ENCODE data around the gene HRG. TPM values are rescaled to one million over a fixed set of nuclear protein-coding genes. Genes with fewer than 3 reads are reported as not detected.
A peak's percentile ranks its signal among the peaks of the same experiment; 100 is the strongest.

HRG gene, protein sequence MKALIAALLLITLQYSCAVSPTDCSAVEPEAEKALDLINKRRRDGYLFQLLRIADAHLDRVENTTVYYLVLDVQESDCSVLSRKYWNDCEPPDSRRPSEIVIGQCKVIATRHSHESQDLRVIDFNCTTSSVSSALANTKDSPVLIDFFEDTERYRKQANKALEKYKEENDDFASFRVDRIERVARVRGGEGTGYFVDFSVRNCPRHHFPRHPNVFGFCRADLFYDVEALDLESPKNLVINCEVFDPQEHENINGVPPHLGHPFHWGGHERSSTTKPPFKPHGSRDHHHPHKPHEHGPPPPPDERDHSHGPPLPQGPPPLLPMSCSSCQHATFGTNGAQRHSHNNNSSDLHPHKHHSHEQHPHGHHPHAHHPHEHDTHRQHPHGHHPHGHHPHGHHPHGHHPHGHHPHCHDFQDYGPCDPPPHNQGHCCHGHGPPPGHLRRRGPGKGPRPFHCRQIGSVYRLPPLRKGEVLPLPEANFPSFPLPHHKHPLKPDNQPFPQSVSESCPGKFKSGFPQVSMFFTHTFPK
- total RNA-seq = not detected
- long read RNA-seq = 0 reads

DNA sequence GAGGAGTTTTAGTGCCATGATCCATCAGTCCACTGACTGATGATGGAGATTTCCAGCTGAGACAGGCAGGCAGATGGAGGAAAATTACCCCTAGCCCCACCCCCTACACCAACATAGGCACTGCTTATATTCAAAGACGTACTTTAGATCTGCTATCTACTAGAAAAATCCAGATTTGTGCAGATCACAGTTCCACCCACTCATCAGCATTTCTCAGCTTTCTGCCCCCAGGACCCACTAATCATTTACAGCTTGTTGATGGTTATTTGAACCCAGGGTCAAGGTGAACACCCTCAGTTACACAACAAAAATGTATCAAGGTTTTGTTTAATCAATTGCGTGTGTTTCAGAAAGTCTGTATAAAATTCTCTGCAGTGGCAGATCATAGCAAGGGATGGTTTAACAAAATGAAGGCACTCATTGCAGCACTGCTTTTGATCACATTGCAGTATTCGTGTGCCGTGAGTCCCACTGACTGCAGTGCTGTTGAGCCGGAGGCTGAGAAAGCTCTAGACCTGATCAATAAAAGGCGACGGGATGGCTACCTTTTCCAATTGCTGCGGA is at the start of gene HRG:
TSS of gene HRG (plus strand) at position 390 of the 564 bp plus-strand sequence. CDS start at position 408, 18 bp downstream.
- H3K27ac ChIP-seq = no peak within 1 kb of the TSS
- H3K4me1 ChIP-seq = no peaks in the 10 kb centered on the region
- H3K9me3 ChIP-seq = no peaks in the 10 kb centered on the region
- TF ChIP-seq, protein P1, sequence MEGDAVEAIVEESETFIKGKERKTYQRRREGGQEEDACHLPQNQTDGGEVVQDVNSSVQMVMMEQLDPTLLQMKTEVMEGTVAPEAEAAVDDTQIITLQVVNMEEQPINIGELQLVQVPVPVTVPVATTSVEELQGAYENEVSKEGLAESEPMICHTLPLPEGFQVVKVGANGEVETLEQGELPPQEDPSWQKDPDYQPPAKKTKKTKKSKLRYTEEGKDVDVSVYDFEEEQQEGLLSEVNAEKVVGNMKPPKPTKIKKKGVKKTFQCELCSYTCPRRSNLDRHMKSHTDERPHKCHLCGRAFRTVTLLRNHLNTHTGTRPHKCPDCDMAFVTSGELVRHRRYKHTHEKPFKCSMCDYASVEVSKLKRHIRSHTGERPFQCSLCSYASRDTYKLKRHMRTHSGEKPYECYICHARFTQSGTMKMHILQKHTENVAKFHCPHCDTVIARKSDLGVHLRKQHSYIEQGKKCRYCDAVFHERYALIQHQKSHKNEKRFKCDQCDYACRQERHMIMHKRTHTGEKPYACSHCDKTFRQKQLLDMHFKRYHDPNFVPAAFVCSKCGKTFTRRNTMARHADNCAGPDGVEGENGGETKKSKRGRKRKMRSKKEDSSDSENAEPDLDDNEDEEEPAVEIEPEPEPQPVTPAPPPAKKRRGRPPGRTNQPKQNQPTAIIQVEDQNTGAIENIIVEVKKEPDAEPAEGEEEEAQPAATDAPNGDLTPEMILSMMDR (IDR thresholded peaks at IDR 0.05) = no peak
- ATAC-seq (no peak), DNase-seq (no peak)
- H3K4me3 ChIP-seq = no peak within 1 kb of the TSS
- intact Hi-C loops (cut with DNase I) = no loop called here
- no peaks in the 10 kb centered on the region for H3K36me3 ChIP-seq
- peaks cover 7% of the 10 kb centered on the region for H3K27me3 ChIP-seq

DNA sequence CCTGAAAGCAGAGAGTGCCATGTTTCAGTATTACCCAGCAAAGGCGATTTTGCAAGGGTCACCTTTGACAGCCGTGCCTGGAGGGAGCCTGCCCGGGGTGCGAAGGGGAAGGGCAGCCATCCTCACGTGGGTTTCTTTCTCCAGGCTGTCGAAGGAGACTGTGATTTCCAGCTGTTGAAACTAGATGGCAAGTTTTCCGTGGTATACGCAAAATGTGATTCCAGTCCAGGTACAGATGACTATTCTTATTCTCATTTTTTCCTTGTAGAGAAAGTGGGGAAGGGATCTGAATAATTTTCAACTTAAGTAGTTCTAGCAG is 49.6 kb upstream of the HRG start:
- no peaks in the 10 kb centered on the region for H3K36me3 ChIP-seq
- no peaks in the 10 kb centered on the region for H3K9me3 ChIP-seq
- H3K4me1 ChIP-seq = no peaks in the 10 kb centered on the region
- H3K27me3 ChIP-seq = peaks cover 22% of the 10 kb centered on the region
- intact Hi-C loops (cut with DNase I) = no loop called here
- H3K27ac ChIP-seq = no peak overlapping the region
- no peak overlapping the region for H3K4me3 ChIP-seq
- no peak for DNase-seq
- TF ChIP-seq, protein P1 (IDR thresholded peaks at IDR 0.05) = no peak
- ATAC-seq = no peak

DNA sequence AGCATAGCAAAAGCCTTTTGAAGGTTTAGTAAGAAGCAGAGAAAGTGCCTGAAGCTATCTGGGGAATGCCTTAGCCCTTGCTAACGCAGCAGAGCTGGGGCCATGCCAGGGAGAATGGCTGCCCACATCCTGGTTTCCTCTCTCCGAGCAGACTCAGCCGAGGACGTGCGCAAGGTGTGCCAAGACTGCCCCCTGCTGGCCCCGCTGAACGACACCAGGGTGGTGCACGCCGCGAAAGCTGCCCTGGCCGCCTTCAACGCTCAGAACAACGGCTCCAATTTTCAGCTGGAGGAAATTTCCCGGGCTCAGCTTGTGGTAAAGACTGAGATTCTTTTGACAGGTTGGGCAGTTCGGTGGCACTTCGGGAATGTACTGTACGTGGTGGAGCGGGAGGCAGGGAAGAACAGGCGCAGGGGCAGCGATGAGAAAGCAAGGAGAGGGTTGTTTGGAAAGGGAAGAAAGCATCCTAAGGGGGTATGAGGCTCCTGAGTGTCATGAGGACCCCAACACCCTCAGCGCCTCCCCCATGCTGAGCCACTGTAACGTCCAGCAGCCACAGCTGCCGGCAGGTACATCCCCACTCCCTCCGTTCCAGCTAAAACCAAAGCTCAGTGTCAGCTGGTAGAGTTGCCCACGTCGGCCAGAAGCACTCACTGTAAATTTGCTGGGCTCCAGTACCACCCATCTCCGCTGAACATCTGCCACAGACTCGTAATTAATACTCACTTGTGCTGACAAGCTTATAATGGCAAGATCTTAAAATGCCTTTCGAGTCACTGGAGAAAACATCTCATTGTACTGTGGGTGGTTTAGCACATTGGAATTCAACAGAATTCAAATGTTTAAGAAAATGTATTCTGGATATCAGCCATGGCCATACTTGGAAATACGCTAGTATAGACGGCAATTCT is 48.5 kb upstream of the HRG start:
- peak; percentile 94 for DNase-seq
- Histone ChIP-seq H3K9me3 (no peaks in the 10 kb centered on the region), H3K36me3 (no peaks in the 10 kb centered on the region), H3K27ac (no peak overlapping the region), H3K4me1 (no peaks in the 10 kb centered on the region), H3K4me3 (no peak overlapping the region), H3K27me3 (peaks cover 22% of the 10 kb centered on the region)
- TF ChIP-seq, protein P1 (IDR thresholded peaks at IDR 0.05) = peak; percentile 87
- intact Hi-C loops (cut with DNase I) = no loop called here
- peak; percentile 98 for ATAC-seq

DNA sequence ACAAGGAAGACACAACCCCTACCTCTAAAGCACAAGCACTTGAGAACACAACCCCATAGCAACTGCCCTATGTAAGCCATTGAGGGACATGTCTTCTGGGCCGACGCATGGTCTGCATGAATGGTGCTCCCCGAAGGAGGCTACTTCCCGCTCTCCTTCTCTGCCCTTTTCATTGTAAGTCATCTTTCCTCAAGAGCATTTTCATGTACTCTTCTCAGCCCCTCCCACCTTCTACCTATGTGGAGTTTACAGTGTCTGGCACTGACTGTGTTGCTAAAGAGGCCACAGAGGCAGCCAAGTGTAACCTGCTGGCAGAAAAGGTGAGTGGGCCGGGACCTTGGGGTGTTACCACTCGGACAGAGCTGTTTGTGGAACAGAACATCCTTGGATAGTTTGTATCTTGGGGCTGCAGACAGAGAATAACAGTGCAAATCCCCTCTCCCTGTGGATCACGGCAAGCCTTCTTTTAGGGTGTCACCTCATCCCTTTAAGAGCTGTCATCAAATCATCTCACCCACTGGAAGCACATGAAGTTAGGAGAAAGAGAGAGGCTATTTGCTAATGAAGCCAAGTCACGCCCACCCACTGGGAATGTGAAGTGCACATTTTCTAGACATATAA is 47.4 kb upstream of the HRG start:
- Histone ChIP-seq H3K9me3 (no peaks in the 10 kb centered on the region), H3K36me3 (no peaks in the 10 kb centered on the region), H3K27ac (no peak overlapping the region), H3K27me3 (peaks cover 23% of the 10 kb centered on the region), H3K4me3 (no peak overlapping the region), H3K4me1 (no peaks in the 10 kb centered on the region)
- no peak for ATAC-seq
- no peak for DNase-seq
- intact Hi-C loops (cut with DNase I) = no loop called here
- TF ChIP-seq, protein P1 (IDR thresholded peaks at IDR 0.05) = no peak

DNA sequence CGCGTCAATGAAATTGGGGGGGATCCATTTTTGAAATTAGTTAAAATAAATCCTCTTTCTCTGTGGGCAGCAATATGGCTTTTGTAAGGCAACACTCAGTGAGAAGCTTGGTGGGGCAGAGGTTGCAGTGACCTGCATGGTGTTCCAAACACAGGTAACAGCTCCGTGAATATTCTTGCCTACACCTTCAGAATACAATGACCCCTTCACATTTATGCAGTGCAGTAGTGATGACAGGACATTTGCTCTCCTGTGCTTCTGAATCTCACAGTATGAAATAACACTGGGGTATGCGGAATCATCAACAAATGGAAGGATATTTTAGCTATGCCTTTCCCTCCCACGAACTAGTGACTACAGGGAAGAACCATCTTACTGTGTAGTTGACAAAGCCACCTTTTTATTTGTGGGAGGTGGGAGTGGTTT is 46.0 kb upstream of the HRG start:
- ATAC-seq = no peak

More for the DNA sequence above, 46.0 kb upstream of the HRG start:
- H3K27ac ChIP-seq = no peak overlapping the region
- H3K9me3 ChIP-seq = no peaks in the 10 kb centered on the region
- no peak for DNase-seq
- intact Hi-C loops (cut with DNase I) = no loop called here
- H3K36me3 ChIP-seq = no peaks in the 10 kb centered on the region
- TF ChIP-seq, protein P1 (IDR thresholded peaks at IDR 0.05) = no peak
- H3K4me1 ChIP-seq = no peaks in the 10 kb centered on the region
- H3K4me3 ChIP-seq = no peak overlapping the region
- H3K27me3 ChIP-seq = peaks cover 20% of the 10 kb centered on the region

All from upper lobe of right lung (tissue), 1 donor.